HG02571 (cell line): ENCODE data around the gene TNNI2.
"Not testable (repeated sequence)": the region's sequence is repeated elsewhere in the genome, so short reads cannot be mapped to it uniquely, and the experiment has no call there.

Experiments used
- ATAC-seq: cut with Tn5 transposase; IDR thresholded peaks from one replicate; pipeline ENCODE4 v1.9.1; 2021; ENCODE audit warnings: mild to moderate bottlenecking, moderate library complexity; ENCODE audit not compliant: unreplicated experiment

Gene TNNI2

DNA sequence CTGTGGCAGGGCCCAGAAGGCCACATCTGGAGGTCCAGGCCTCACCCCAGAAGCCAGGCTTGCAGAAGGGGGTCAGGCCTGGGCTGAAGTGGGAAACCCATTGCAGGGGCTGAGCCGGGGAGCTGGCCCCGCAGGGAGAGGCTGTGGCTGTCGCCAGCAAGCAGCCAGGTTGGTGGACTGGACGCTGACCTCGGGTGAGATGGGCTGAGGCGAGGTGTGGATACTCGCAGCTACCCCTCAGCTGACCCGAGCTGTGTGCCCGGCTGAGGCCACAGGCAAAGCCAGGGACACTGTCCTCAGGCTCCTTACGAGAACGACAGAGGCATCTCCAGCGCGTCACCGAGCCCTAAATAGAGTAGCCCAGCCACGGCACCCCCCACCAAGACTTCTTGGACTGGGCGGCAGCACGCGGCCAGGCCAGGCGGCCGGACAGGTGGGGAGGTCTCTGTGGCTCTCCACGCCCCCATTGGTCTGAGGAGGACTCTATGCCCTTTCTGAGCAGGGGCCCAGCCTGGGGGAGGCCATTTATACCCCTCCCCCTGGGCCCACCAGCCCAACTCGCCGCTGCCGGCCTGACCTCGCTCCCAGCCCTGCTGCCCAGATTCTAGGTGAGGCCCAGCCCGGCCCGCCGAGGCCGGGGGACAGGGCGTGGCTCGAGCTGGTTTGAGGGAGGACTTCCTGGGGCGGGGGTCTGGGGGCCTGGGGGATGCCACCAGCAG, at the start of gene TNNI2:
TNNI2 (plus strand) TSS at position 556 of the 719 bp plus-strand sequence. CDS start 716 bp downstream, outside the sequence.
- ATAC-seq = no peak

GRCh38 chr11:1791912-1792311, 46.9 kb upstream of the TNNI2 start:
- ATAC-seq = no peak

GRCh38 chr11:1792461-1792860, 46.3 kb upstream of the TNNI2 start:
- ATAC-seq = no peak

DNA sequence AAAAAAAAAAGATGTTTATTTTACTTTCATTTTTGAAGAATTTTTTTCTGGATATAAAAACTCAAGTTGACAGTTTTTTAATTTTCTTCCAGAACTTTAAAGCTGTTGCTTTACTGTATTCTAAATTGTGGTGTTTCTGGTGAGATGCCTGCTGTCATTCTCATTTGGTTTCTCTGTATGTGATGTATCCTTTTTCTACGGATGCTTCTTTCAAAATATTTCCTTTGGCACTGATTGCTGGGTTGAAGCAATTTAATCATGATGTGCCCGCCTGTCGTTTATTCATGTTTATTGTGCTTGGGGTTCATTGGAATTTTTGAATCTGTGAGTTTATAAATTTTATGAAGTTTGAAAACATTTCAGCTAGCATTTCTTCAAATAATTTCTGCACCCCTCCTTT, 45.7 kb upstream of the TNNI2 start:
- no peak for ATAC-seq

- ATAC-seq = no peak
These were observed 42.3 kb upstream of the TNNI2 start for GRCh38 chr11:1796413-1797011.

DNA sequence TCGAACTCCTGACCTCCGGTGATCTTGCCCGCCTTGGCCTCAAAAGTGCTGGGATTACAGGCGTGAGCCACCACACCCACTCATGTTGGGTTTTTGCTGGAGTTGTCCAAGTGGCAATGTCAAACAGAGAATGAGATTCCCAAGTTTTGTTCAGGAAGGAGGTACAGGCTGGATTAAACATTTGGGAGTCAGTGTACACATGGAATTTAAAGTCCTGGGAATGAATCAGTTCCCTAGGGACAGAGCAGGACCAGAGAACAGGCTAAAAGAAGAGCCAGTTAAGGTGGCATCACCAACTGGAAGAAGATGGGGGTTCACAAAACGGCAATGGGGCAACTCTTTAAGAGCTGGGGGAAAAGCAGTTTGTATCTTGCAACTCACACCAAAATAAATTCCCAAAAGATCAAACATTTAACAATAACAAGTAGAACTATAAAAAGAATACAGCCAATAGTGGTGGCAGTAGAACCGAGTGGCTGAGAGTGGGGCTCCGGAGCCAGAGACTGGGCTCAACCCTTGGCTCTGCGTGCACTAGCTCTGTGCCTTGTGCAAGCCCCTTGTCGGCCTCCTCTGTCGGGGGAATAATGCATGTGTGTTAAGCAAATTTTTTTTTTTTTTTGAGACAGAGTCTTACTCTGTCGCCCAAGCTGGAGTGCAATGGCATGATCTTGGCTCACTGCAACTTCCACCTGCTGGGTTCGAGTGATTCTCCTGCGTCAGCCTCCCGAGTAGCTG, 41.2 kb upstream of the TNNI2 start:
- no peak for ATAC-seq

- no peak for ATAC-seq
These were observed 35.5 kb upstream of the TNNI2 start for GRCh38 chr11:1803246-1803645.

- ATAC-seq = not testable (repeated sequence)
These were observed 34.8 kb upstream of the TNNI2 start for GRCh38 chr11:1803835-1804519.

DNA sequence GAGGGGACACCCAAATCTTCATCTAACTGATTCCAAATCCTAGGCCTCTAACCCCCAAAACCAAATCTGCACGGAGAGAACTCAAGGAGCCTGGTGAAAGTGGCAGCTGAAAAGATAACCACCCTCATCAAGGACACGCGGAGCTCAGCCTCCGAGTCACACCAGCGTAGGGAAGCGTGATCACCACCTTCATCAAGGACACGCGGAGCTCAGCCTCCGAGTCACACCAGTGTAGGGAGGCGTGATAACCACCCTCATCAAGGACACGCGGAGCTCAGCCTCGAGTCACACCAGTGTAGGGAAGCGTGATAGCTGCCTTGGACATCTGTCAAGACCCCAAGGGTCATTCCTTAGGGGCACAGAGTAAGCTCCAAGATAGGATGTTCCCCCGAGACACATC, 33.3 kb upstream of the TNNI2 start:
- ATAC-seq = no peak

- ATAC-seq = no peak
These were observed 31.4 kb upstream of the TNNI2 start for GRCh38 chr11:1807264-1807995.

DNA sequence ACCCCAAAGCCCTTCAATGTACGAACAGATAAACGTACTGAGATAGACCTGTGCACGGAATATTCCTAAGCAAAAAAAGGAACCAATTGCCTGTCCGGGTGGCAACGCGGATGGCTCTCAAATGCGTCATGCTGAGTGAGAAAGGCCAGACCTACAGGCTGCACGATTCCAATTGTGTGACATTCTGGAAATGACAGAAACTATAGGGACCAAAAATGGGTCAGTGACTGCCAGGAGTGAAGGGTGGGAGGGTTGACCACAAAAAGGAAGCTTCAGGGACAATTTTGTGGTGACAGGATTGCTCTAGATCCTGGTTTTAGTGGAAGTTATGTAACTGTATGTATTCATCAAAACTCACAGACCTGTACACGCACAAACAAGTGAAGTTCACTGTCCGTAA, 28.0 kb upstream of the TNNI2 start:
- no peak for ATAC-seq

GRCh38 chr11:1812274-1812673, 26.5 kb upstream of the TNNI2 start:
- ATAC-seq = no peak

DNA sequence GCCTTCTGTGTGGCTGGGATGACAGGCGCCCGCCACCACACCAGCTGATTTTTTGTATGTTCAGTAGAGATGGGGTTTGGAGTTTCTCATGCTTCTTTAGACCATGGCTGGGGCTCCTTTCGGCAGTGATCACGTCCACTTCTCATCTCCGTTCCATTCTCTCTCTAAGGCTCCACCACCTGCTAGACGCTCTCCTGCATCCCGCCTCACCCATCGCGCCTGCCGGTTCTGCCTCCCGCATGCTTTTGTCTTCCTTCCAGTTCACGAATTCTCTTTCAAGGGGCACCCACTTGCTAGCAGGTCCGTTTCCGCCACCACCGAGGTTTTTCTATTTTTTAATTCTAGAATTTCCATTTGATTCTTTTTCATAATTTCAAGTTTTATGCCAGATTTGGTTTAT, 26.0 kb upstream of the TNNI2 start:
- ATAC-seq = no peak

- not testable (repeated sequence) for ATAC-seq
These were observed 25.4 kb upstream of the TNNI2 start for GRCh38 chr11:1813356-1813755.

DNA sequence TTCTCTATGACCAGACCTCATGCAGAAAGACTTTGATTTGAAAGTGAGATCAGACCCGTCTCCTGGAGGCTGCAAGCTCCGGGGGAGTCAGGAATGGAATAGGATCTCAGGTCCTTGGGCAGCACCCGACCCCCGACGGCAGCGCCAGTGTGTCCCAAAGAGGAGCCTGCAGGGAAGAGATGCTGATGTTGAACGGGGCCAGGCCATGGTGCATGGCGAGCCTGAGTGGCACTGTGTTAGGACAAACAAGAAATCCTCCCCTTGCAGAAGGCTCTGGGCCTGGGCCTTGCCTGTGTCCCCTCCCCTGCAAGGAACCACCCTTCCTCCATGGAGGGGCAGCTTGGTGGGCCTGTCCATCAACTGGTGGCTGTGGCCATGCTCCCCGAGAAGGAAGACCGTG, 24.1 kb upstream of the TNNI2 start:
- no peak for ATAC-seq

DNA sequence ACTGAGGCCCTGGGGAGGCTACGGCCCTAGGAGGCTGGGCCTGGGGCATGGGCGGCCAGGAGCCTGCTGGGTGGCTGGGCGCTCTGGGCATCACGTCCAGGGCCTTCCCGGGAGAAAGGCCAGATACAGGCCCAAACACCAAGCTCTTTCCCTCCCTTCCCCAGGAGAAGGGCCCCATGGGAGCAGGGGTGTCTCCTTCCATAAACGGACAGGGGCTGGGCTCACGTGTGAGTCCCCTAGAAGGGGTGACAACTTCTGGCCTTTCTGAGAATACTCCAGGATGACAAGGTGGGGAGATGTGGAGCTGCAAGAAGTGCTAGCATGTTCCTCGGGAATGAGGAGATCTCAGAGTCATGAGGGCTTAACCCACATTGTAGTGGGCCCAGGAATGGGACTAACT, 23.5 kb upstream of the TNNI2 start:
- ATAC-seq = no peak

GRCh38 chr11:1815751-1816150, 23.0 kb upstream of the TNNI2 start:
- no peak for ATAC-seq

DNA sequence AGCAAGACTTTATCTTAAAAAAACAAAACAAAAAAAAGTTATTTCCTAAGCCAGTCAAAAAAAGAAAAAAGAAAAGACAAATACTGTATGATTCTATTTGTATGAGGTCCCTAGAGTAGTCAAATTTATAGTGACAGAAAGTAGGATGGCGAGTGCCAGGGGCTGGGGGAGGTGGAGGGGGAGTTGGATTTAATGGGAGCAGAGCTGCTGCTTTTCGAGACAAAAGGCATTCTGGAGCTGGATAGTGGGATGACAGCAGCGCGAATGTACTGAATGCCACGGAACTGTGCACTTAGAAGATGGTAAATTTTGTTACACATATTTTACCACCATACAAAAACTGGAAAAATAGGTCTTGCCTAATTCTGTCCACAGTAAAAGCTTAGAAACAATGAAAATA, 21.8 kb upstream of the TNNI2 start:
- no peak for ATAC-seq

DNA sequence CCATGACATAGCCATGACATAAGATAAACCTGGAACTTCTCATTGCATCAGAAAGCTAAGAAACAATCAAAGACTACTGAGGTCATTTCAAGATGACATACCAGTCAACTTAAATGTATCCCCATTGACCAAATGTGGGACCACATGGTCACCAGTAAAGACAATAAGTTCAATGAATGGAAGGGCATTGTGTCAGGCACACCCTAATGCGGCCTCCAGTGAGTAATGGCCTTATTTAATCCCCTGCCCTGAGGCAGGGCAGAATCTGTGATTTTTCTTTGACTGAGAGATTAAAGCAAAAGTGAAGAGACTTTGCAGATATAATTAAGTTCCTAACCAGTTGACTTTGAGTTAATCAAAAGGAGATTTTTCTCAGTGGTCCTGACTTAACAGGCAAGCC, 21.3 kb upstream of the TNNI2 start:
- ATAC-seq = no peak

- ATAC-seq = no peak
These were observed 19.7 kb upstream of the TNNI2 start for GRCh38 chr11:1819074-1819473.
